HG03378 (cell line): ENCODE results near the gene ITGAE.
"Not testable (repeated sequence)": the region's sequence is repeated elsewhere in the genome, so short reads cannot be mapped to it uniquely, and the experiment has no call there.

Experiments
- ATAC-seq: cut with Tn5 transposase; IDR thresholded peaks from one replicate; pipeline ENCODE4 v1.9.1; 2021; ENCODE audit warnings: mild to moderate bottlenecking, moderate library complexity; ENCODE audit not compliant: unreplicated experiment

The ITGAE gene

DNA sequence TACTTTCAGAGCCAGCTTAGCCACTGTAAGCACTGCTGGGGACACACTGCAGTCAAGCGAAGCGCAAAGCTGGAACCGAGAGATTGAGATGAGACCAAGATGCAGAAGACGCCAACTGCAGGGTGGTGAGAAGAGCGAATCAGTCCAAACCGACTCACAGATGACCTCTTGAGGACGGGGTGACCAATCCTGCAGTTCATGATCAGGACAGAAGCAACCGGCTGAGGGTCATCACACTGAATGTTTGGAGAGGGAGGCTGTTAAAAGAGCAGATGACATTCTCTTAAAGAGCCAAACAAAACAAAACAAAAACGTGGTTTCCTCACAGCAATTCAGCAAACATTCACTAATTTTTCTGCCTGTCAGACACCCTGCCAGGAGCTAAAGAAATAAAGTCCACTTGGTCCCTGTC, 68.8 kb downstream of the ITGAE start:
- peak; percentile 66 for ATAC-seq

GRCh38 chr17:3730881-3731429, 70.0 kb downstream of the ITGAE start:
- ATAC-seq = no peak

DNA sequence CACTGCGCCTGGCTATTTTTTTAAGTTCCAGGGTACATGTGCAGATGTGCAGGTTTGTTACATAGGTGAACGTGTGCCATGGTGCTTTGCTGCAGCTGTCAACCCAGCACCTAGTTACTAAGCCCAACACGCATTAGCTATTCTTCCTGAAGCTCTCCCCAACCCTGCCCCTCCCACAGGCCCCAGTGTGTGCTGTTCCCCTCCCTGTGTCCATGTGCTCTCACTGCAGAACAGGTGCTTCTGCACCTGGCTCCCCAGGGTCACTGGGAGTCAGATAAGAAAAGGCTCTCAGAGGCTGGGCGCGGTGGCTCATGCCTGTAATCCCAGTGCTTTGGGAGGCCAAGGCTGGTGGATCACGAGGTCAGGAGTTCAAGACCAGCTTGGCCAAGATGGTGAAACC, 71.1 kb downstream of the ITGAE start:
- no peak for ATAC-seq

- ATAC-seq = not testable (repeated sequence)
Measured at GRCh38 chr17:3728099-3728498, 72.9 kb downstream of the ITGAE start.

DNA sequence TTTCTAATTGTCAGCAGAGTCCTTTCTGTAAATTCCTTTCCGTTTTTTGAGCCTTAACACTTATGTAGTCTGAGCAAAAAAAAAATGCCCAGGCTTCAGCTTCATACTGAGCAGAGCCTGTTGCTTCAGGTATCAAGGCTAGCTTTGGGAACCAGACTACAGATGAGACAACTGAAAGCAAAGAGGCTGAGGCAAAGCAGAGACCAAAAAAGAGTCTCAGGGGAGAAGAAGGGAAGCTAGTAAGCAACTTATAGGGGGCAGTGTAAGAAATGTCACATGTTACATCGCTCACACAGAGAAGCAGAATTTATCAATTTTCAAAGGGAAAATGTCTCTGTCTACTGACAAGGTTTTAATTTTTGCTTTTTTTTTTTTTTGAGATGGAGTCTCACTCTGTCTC, 73.9 kb downstream of the ITGAE start:
- ATAC-seq = no peak

GRCh38 chr17:3724378-3725077, 76.5 kb downstream of the ITGAE start:
- ATAC-seq = no peak

- peak; percentile 58 for ATAC-seq
Measured at GRCh38 chr17:3723556-3724377, 77.2 kb downstream of the ITGAE start, which contains the start of gene HASPIN. Gene HASPIN (plus strand): TSS chr17:3723903. CDS start chr17:3723936, 33 bp downstream.

GRCh38 chr17:3723188-3723555, 77.8 kb downstream of the ITGAE start:
- peak; percentile 12 for ATAC-seq

DNA sequence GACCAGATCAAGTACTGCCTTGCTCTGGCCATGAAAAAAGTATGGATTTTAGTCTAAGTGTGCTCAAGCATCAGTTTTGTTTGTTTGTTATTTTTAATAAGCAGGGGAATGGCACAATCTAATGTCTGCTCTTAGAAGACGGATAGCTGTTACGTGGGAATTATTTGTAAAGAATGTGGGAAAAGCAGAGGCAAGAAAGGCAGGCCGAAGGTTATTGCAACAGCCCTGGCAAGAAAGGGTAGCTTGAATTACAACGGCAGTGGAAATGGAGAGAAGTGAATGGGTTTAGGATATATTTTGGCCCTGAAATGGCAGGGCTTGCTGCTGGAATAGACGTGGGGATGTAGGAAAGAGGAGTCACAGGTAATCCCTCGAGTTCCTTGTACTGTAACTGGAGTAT, 78.3 kb downstream of the ITGAE start:
- no peak for ATAC-seq

- no peak for ATAC-seq
Measured at GRCh38 chr17:3719265-3719664, 81.7 kb downstream of the ITGAE start.

- ATAC-seq = no peak
Measured at GRCh38 chr17:3718201-3718600, 82.8 kb downstream of the ITGAE start.

- ATAC-seq = no peak
Measured at GRCh38 chr17:3715296-3715695, 85.7 kb downstream of the ITGAE start.

DNA sequence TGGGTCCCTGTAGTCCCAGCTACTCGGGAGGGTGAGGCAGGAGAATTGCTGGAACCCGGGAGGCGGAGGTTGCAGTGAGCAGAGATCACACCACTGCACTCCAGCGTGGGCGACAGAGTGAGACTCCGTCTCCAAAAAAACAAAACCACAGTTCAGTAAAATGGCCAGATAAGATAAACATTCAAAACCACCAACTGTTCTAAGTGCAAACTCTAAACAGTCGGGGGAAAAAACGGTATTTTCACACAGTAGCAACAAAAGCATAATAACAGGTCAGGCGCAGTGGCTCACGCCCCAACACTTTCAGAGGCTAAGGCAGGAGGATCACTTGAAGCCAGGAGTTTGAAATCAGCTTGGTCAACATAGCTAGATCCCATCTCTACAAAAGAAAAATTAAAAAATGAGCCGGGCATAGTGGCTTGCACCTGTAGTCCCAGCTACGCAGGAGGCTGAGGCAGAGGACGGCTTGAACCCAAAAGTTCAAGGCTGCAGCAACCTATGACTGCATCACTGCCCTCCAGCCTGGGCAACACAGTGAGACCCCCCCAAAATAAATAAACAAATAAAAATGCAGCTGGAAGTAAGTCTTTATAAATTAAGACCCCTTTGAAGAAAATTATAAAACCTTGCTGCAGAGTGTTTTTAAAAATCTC, 88.1 kb downstream of the ITGAE start:
- ATAC-seq = no peak

- ATAC-seq = peak; percentile 92
Measured at GRCh38 chr17:3710951-3711383, 90.0 kb downstream of the ITGAE start.

DNA sequence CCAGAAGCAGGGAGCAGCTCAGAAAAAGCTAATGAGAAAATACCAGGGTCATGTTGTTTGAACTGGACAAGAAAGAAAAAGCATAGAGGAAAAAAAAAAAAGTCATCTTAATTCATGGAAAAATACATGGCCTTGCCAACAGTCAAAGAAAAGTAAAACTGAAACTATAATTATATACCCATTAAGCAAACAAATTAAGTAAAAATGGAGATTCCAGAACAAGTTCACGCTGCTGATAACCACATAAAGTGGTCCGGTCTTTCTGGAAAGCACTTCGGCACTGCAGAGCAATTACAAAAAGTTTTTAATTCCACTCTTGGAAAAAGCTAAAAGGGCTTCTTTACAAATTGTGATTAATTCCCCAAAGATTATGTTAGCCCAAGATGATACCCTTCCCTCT, 92.6 kb downstream of the ITGAE start:
- ATAC-seq = no peak

GRCh38 chr17:3705718-3705984, 95.3 kb downstream of the ITGAE start:
- not testable (repeated sequence) for ATAC-seq

GRCh38 chr17:3704931-3705717, 95.9 kb downstream of the ITGAE start:
- no peak for ATAC-seq

- ATAC-seq = not testable (repeated sequence)
Measured at GRCh38 chr17:3702041-3702539, 98.9 kb downstream of the ITGAE start.

DNA sequence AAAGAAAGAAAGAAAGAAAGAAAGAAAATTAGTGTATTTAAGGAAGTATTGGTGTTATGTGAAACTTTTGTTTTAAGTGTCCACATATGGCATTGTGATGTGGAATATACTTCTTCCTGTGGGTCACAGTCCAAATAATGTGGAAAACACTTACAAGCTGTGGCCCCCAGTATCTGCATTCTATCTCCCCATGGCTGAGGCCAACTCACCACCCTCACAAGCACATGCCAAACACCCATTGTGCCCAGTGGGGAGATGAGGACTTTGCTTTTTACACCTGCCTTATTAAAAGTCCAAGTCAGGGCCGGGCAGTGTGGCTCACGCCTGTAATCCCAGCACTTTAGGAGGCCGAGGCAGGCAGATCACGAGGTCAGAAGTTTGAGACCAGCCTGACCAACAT, 101.0 kb downstream of the ITGAE start:
- ATAC-seq = no peak

DNA sequence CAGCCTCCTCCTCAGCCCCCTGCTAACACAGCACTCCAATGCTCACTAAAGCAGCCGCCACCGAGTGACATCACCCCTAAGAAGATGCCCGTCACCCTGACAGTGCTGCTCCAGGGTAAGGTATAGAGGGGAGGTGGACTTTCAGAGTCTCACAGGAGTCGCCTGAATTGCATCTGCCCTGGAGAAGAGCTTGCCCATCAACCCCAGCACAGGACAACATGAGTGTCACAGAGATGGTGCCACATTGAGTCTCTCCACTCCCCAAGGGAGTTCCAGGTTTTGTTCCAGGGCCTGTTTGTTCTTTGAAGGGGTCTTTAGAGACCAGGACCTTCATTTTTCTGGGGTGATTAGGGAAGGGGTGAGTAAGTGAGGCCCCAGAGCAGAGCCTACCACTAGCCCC, 102.8 kb downstream of the ITGAE start:
- no peak for ATAC-seq

- ATAC-seq = no peak
Measured at GRCh38 chr17:3697103-3697476, 103.9 kb downstream of the ITGAE start.
